Liver (tissue), 3 donors: ENCODE measurements around the gene SLC25A45.

Source experiments
- SP1 ChIP-seq: IDR thresholded peaks from 2 replicates; pipeline ENCODE4 v1.6.1; 2018; ENCODE audit warnings: antibody characterized with exemption, mild to moderate bottlenecking
- YY1 ChIP-seq: IDR thresholded peaks from 2 replicates; pipeline ENCODE4 v1.6.1; 2016; ENCODE audit warnings: antibody characterized with exemption, mild to moderate bottlenecking
- TF ChIP-seq, protein P1 (sequence below): fragments of 150-350 bp; IDR thresholded peaks from 2 replicates; pipeline ENCODE4 v1.5.1; 2017; ENCODE audit warnings: improper control_type of control experiment, low read depth, low read length; ENCODE audit not compliant: missing input control
- TF ChIP-seq, protein P2 (sequence below): IDR thresholded peaks from 2 replicates; pipeline ENCODE4 v1.6.1; 2016; ENCODE audit warnings: antibody characterized with exemption, mild to moderate bottlenecking
- TF ChIP-seq, protein P3 (sequence below): IDR thresholded peaks from 2 replicates; pipeline ENCODE4 v1.6.1; 2016; ENCODE audit warnings: antibody characterized with exemption
- TF ChIP-seq, protein P4 (sequence below): IDR thresholded peaks from 2 replicates; pipeline ENCODE4 v1.6.1; 2016; ENCODE audit warnings: antibody characterized with exemption
- donor health status: healthy.
- donor health status: healthy.

DNA sequence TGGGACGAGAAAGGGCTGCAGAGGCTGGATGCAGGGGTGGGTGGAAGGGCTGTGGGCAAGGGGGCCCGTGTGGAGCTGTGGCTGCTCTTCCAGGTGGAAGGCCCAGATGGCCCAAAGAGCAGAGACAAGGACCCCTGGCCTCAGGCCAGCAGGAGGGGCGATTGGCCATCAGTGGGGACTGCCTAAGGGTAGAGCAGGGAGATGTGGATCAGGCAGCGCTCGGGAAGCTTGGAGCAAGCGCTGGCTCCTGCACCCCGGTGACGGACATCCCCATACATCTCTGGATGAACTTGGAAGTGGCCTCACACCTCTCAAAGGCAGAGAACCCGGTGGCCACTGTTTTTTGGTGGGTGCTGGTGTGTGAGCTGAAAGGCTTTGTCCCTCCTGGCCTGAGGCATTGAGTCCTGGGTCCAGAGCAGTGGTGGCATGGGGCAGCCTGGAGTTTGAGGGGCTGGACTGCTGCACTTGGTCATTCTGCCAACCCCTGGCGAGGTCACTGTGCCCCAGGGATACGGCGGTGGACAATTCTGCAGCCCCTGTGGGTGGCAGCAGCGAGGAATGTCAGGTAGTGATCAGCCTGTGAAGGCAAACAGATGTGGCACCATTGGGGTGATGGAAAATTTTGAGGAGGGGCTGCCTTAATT lies 9.9 kb upstream of the SLC25A45 start:
- TF ChIP-seq, protein P1, sequence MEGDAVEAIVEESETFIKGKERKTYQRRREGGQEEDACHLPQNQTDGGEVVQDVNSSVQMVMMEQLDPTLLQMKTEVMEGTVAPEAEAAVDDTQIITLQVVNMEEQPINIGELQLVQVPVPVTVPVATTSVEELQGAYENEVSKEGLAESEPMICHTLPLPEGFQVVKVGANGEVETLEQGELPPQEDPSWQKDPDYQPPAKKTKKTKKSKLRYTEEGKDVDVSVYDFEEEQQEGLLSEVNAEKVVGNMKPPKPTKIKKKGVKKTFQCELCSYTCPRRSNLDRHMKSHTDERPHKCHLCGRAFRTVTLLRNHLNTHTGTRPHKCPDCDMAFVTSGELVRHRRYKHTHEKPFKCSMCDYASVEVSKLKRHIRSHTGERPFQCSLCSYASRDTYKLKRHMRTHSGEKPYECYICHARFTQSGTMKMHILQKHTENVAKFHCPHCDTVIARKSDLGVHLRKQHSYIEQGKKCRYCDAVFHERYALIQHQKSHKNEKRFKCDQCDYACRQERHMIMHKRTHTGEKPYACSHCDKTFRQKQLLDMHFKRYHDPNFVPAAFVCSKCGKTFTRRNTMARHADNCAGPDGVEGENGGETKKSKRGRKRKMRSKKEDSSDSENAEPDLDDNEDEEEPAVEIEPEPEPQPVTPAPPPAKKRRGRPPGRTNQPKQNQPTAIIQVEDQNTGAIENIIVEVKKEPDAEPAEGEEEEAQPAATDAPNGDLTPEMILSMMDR: no peak
- TF ChIP-seq, protein P2, sequence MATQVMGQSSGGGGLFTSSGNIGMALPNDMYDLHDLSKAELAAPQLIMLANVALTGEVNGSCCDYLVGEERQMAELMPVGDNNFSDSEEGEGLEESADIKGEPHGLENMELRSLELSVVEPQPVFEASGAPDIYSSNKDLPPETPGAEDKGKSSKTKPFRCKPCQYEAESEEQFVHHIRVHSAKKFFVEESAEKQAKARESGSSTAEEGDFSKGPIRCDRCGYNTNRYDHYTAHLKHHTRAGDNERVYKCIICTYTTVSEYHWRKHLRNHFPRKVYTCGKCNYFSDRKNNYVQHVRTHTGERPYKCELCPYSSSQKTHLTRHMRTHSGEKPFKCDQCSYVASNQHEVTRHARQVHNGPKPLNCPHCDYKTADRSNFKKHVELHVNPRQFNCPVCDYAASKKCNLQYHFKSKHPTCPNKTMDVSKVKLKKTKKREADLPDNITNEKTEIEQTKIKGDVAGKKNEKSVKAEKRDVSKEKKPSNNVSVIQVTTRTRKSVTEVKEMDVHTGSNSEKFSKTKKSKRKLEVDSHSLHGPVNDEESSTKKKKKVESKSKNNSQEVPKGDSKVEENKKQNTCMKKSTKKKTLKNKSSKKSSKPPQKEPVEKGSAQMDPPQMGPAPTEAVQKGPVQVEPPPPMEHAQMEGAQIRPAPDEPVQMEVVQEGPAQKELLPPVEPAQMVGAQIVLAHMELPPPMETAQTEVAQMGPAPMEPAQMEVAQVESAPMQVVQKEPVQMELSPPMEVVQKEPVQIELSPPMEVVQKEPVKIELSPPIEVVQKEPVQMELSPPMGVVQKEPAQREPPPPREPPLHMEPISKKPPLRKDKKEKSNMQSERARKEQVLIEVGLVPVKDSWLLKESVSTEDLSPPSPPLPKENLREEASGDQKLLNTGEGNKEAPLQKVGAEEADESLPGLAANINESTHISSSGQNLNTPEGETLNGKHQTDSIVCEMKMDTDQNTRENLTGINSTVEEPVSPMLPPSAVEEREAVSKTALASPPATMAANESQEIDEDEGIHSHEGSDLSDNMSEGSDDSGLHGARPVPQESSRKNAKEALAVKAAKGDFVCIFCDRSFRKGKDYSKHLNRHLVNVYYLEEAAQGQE: no peak
- TF ChIP-seq, protein P3, sequence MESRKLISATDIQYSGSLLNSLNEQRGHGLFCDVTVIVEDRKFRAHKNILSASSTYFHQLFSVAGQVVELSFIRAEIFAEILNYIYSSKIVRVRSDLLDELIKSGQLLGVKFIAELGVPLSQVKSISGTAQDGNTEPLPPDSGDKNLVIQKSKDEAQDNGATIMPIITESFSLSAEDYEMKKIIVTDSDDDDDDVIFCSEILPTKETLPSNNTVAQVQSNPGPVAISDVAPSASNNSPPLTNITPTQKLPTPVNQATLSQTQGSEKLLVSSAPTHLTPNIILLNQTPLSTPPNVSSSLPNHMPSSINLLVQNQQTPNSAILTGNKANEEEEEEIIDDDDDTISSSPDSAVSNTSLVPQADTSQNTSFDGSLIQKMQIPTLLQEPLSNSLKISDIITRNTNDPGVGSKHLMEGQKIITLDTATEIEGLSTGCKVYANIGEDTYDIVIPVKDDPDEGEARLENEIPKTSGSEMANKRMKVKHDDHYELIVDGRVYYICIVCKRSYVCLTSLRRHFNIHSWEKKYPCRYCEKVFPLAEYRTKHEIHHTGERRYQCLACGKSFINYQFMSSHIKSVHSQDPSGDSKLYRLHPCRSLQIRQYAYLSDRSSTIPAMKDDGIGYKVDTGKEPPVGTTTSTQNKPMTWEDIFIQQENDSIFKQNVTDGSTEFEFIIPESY: no peak
- TF ChIP-seq, protein P4, sequence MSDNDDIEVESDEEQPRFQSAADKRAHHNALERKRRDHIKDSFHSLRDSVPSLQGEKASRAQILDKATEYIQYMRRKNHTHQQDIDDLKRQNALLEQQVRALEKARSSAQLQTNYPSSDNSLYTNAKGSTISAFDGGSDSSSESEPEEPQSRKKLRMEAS: no peak
- TF ChIP-seq YY1 (no peak), SP1 (no peak)
